Mesenchymal stem cell (in vitro differentiated cells and primary cell): Measurements from ENCODE around the gene PSMF1. TPM values are rescaled to one million over a fixed set of nuclear protein-coding genes. Genes with fewer than 3 reads are reported as not detected.
A peak's percentile ranks its signal among the peaks of the same experiment; 100 is the strongest.

Source experiments
- DNase-seq: peaks from one replicate; pipeline ENCODE4 v3.0.0-alpha.2; 2013
- H2AFZ ChIP-seq: one replicate; pipeline ENCODE4 v1.6.1; 2013; ENCODE audit warnings: low read depth, mild to moderate bottlenecking, control low read depth, inconsistent platforms, low read length, moderate library complexity
- H2AK5ac ChIP-seq: 2 replicates; pipeline ENCODE4 v1.6.1; 2013; ENCODE audit warnings: low read length, moderate library complexity, mild to moderate bottlenecking, inconsistent platforms; ENCODE audit not compliant: severe bottlenecking
- H2BK120ac ChIP-seq: one replicate; pipeline ENCODE4 v1.6.1; 2013; ENCODE audit warnings: low read depth, mild to moderate bottlenecking, inconsistent platforms, low read length, moderate library complexity
- H2BK12ac ChIP-seq, 2 experiments: one replicate each; pipeline ENCODE4 v1.6.1; 2013; ENCODE audit warnings: inconsistent platforms in 2 of 2, low read length in 2 of 2, mild to moderate bottlenecking in 2 of 2, moderate library complexity in 2 of 2, control low read depth in 1 of 2
- H2BK15ac ChIP-seq: one replicate; pipeline ENCODE4 v1.6.1; 2013; ENCODE audit warnings: mild to moderate bottlenecking, low read depth, inconsistent platforms; ENCODE audit not compliant: poor library complexity, severe bottlenecking
- H2BK5ac ChIP-seq: 2 replicates; pipeline ENCODE4 v1.6.1; 2013; ENCODE audit warnings: low read depth, mild to moderate bottlenecking, low read length, control low read depth, inconsistent platforms; ENCODE audit not compliant: poor library complexity, severe bottlenecking
- H3K14ac ChIP-seq, 2 experiments: one replicate each; pipeline ENCODE4 v1.6.1; 2013; ENCODE audit warnings: inconsistent platforms in 2 of 2, low read length in 2 of 2, control low read depth in 1 of 2, mild to moderate bottlenecking in 1 of 2, moderate library complexity in 1 of 2
- H3K18ac ChIP-seq, 2 experiments: one replicate each; pipeline ENCODE4 v1.6.1; 2013; ENCODE audit warnings: inconsistent platforms in 2 of 2, low read length in 2 of 2, control low read depth in 1 of 2, low read depth in 1 of 2, mild to moderate bottlenecking in 1 of 2
- H3K23ac ChIP-seq, 2 experiments: one replicate each; pipeline ENCODE4 v1.6.1; 2013; ENCODE audit warnings: inconsistent platforms in 2 of 2, low read length in 2 of 2, mild to moderate bottlenecking in 2 of 2, moderate library complexity in 2 of 2, control low read depth in 1 of 2
- H3K27ac ChIP-seq: 2 replicates; pipeline ENCODE4 v1.5.1; 2013; ENCODE audit warnings: mild to moderate bottlenecking, moderate library complexity, low read length, control low read depth, inconsistent platforms; ENCODE audit not compliant: poor library complexity, severe bottlenecking
- H3K27me3 ChIP-seq, 2 experiments: 2 replicates each; pipeline versions ENCODE4 v1.6.1 to v1.7.0; 2013; ENCODE audit warnings: low read length in 2 of 2, mild to moderate bottlenecking in 2 of 2, moderate library complexity in 2 of 2, control low read depth in 1 of 2, inconsistent platforms in 1 of 2; ENCODE audit not compliant: control insufficient read depth in 1 of 2, insufficient read depth in 1 of 2
- H3K36me3 ChIP-seq, 2 experiments: 2 replicates each; pipeline versions ENCODE4 v1.6.1 to v1.7.0; 2013; ENCODE audit warnings: low read length in 2 of 2, control low read depth in 1 of 2, inconsistent platforms in 1 of 2, low read depth in 1 of 2, mild to moderate bottlenecking in 1 of 2; ENCODE audit not compliant: insufficient read depth in 2 of 2, control insufficient read depth in 1 of 2
- H3K4ac ChIP-seq, 2 experiments: one replicate each; pipeline ENCODE4 v1.6.1; 2013; ENCODE audit warnings: inconsistent platforms in 2 of 2, low read length in 2 of 2, mild to moderate bottlenecking in 2 of 2, moderate library complexity in 2 of 2, control low read depth in 1 of 2, low read depth in 1 of 2
- H3K4me1 ChIP-seq: 2 replicates; pipeline ENCODE4 v1.6.1; 2013; ENCODE audit warnings: low read depth, low read length, control low read depth; ENCODE audit not compliant: control insufficient read depth, insufficient read depth
- H3K4me2 ChIP-seq: 2 replicates; pipeline ENCODE4 v1.6.1; 2013; ENCODE audit warnings: low read length, mild to moderate bottlenecking, inconsistent platforms; ENCODE audit not compliant: poor library complexity, severe bottlenecking
- H3K4me3 ChIP-seq, 2 experiments: 2 replicates each; pipeline versions ENCODE4 v1.5.1 to v1.7.0; 2013; ENCODE audit warnings: low read length in 2 of 2, mild to moderate bottlenecking in 2 of 2, control low read depth in 1 of 2, low read depth in 1 of 2; ENCODE audit not compliant: insufficient read depth in 1 of 2
- H3K79me1 ChIP-seq: replicated peaks from 2 replicates; pipeline ENCODE4 v1.6.1; 2013; ENCODE audit warnings: mild to moderate bottlenecking, control low read depth, low read length, inconsistent platforms; ENCODE audit not compliant: poor library complexity, severe bottlenecking
- H3K9ac ChIP-seq: 2 replicates; pipeline ENCODE4 v1.7.0; 2013; ENCODE audit warnings: mild to moderate bottlenecking, low read length, moderate library complexity
- H3K9me3 ChIP-seq: 2 replicates; pipeline ENCODE4 v1.7.0; 2013; ENCODE audit warnings: mild to moderate bottlenecking, low read length; ENCODE audit not compliant: control insufficient read depth
- H4K8ac ChIP-seq: one replicate; pipeline ENCODE4 v1.6.1; 2013; ENCODE audit warnings: inconsistent platforms, mild to moderate bottlenecking, low read length, moderate library complexity
- H4K91ac ChIP-seq: one replicate; pipeline ENCODE4 v1.6.1; 2013; ENCODE audit warnings: mild to moderate bottlenecking, low read length, inconsistent platforms
- WGBS: methylation state at CpG from one replicate; pipeline ENCODE4 v1.1.7; 2013; ENCODE audit warnings: mixed read lengths; 5-methylcytosine and 5-hydroxymethylcytosine counted together
- polyA plus RNA-seq, 2 experiments: library from polyadenylated mRNA; stranded (reverse); fragments of 200-250 nt; gene quantifications; one replicate each; pipeline ENCODE4 v1.2.3, GENCODE V29; 2013

The PSMF1 gene, protein sequence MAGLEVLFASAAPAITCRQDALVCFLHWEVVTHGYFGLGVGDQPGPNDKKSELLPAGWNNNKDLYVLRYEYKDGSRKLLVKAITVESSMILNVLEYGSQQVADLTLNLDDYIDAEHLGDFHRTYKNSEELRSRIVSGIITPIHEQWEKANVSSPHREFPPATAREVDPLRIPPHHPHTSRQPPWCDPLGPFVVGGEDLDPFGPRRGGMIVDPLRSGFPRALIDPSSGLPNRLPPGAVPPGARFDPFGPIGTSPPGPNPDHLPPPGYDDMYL
- 105 TPM for polyA plus RNA-seq (2013, experiment 1 of 2)
- 107 TPM for polyA plus RNA-seq (2013, experiment 2 of 2)

DNA sequence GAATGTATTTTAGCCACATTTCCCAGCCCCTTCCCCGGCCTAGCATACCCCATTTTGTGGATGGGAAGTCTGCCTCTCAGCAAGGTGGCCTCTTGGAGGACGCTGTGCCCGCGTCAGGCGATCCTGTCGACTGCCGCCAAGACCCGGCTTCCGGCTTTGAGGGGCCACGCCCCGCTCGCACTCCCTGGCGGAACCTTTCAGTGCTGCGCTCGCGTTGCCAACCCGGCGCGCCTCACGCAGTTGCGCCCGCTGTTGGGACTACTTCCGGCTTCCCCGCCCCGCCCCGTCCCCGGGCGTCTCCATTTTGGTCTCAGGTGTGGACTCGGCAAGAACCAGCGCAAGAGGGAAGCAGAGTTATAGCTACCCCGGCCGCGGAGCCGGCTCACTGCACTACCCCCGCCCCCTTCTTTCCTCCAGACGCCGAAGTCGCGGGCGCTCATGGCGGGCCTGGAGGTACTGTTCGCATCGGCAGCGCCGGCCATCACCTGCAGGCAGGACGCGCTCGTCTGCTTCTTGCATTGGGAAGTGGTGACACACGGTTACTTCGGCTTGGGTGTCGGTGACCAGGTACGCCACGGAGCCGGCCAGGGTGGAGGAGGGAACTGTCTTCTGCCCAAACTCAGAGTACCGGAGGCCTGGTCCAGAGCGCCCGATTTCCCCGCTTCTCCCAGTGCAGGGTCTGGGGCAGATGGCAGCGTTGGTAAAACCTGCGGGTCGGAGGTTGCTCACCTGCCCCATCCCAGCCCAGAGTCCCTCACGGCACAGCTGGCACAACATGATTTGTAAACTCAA lies at the start of gene PSMF1:
TSS of gene PSMF1 (plus strand) at position 267 of the 792 bp plus-strand sequence. CDS start at position 439, 172 bp downstream.
- H2BK12ac ChIP-seq: peak within 1 kb of the TSS in 1 of 2 experiments; percentile 43
- H3K14ac ChIP-seq: peak within 1 kb of the TSS in 1 of 2 experiments; percentile 91
- peak within 1 kb of the TSS; percentile 67 to 86 for H3K18ac ChIP-seq
- no peaks in the 10 kb centered on the region for H3K9me3 ChIP-seq
- H3K4ac ChIP-seq: peak within 1 kb of the TSS; percentile 90 to 98
- H2BK5ac ChIP-seq: no peak within 1 kb of the TSS
- no peaks in the 10 kb centered on the region for H3K27me3 ChIP-seq
- H3K9ac ChIP-seq: peak within 1 kb of the TSS; percentile 95
- H2AK5ac ChIP-seq: peak within 1 kb of the TSS; percentile 72
- H3K79me1 ChIP-seq: peaks cover 18% of the 10 kb centered on the region
- peak within 1 kb of the TSS; percentile 94 for H3K4me2 ChIP-seq
- peak within 1 kb of the TSS; percentile 80 for H4K91ac ChIP-seq
- no peak within 1 kb of the TSS for H2BK15ac ChIP-seq
- H3K36me3 ChIP-seq: peaks cover 0 to 9% of the 10 kb centered on the region in 2 experiments
- peak within 1 kb of the TSS in 1 of 2 experiments; percentile 96 for H3K23ac ChIP-seq
- peak within 1 kb of the TSS; percentile 27 for H3K27ac ChIP-seq
- H3K4me3 ChIP-seq: peak within 1 kb of the TSS; percentile 92 to 100
- H3K4me1 ChIP-seq: peaks cover 12% of the 10 kb centered on the region
- H4K8ac ChIP-seq: peak within 1 kb of the TSS; percentile 92
- DNase-seq: peak; percentile 90
- WGBS: under 1% methylated on average over 59 of the region's 62 CpGs
- H2AFZ ChIP-seq: peak within 1 kb of the TSS; percentile 87
- no peak within 1 kb of the TSS for H2BK120ac ChIP-seq

DNA sequence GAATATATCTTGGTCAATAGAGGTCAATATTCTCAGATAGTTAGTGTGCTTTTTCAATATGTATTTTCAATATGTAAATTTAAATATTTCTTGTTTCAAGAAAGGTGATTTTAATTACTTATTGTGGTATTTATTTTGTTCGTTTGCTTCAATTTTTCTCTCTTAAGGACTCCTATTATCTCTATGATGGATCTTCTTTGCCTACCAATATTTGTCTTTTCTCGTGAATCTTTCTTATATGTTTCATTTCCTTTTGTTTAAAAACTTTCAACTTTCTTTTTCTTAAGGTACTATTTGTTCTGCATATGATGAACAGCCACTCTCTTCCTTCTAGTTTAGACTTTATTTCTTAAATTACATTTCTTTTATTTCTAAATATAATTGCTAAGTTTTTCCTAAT lies 46.1 kb upstream of the PSMF1 start:
- H3K4ac ChIP-seq: no peak overlapping the region
- H3K27ac ChIP-seq: no peak overlapping the region
- H2BK12ac ChIP-seq: no peak overlapping the region
- H2BK15ac ChIP-seq: no peak overlapping the region
- H4K8ac ChIP-seq: no peak overlapping the region
- no CpG with 5 or more reads among the region's 2 CpGs for WGBS
- no peak overlapping the region for H2BK120ac ChIP-seq
- no peaks in the 10 kb centered on the region for H3K36me3 ChIP-seq
- H3K27me3 ChIP-seq: no peaks in the 10 kb centered on the region
- H3K4me1 ChIP-seq: no peaks in the 10 kb centered on the region
- H3K9me3 ChIP-seq: peaks cover 32% of the 10 kb centered on the region
- no peaks in the 10 kb centered on the region for H3K79me1 ChIP-seq
- no peak overlapping the region for H3K9ac ChIP-seq
- H4K91ac ChIP-seq: no peak overlapping the region
- no peak overlapping the region for H3K23ac ChIP-seq
- H3K4me3 ChIP-seq: no peak overlapping the region
- no peak overlapping the region for H2BK5ac ChIP-seq
- no peak overlapping the region for H3K4me2 ChIP-seq
- H2AFZ ChIP-seq: no peak overlapping the region
- no peak overlapping the region for H3K14ac ChIP-seq
- no peak overlapping the region for H3K18ac ChIP-seq
- DNase-seq: no peak
- no peak overlapping the region for H2AK5ac ChIP-seq

DNA sequence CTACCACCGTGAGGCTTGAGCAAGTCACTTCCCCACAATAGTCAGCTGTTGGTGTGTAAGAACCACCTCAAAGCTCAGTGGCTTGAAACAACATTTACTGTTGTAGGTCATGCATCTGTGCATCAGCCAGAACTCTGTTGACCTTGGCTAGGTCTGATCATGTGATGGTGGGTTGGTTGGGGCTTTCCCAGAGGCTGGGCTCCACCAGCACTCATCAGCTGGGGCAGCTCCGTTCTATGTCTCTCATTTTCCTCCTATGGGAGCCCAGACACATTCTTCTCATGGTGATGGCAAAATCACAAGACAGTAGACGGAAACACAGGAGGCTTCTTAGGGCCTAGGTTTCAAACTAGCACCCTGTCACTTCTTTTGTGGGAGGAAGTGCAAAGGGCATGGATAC lies 42.8 kb upstream of the PSMF1 start:
- Histone ChIP-seq H3K9ac (no peak overlapping the region), H2BK120ac (no peak overlapping the region), H2BK12ac (no peak overlapping the region), H3K18ac (no peak overlapping the region), H2BK5ac (no peak overlapping the region), H2AFZ (no peak overlapping the region), H3K4me2 (no peak overlapping the region), H3K14ac (no peak overlapping the region), H3K79me1 (no peaks in the 10 kb centered on the region), H2BK15ac (no peak overlapping the region), H4K91ac (no peak overlapping the region), H3K27ac (no peak overlapping the region), H3K27me3 (no peaks in the 10 kb centered on the region), H3K36me3 (no peaks in the 10 kb centered on the region), H3K4me3 (no peak overlapping the region), H2AK5ac (no peak overlapping the region), H4K8ac (no peak overlapping the region), H3K4me1 (no peaks in the 10 kb centered on the region), H3K23ac (no peak overlapping the region), H3K9me3 (peaks cover 14% of the 10 kb centered on the region), H3K4ac (no peak overlapping the region)
- WGBS: 66% methylated on average over 3 of the region's 3 CpGs
- DNase-seq: no peak

DNA sequence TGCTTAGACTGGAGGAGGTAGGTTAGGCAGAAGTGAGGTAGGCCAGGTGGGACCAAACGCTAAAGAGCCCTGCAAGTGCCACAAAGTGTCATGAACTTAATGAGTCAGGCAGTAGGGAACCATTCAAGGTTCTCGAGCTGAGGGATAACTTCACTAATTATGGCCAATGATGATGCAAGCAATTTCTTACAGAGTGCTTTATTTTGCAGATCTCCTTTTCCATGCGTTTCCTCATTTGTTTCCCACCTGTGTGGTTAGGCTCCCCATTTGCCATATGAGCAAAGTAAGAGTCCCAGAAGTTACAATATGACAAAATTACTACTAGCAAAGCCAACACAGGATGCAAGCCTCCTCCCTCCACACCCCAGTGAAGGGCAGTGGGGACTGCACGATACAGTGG lies 36.5 kb upstream of the PSMF1 start:
- no peak overlapping the region for H4K8ac ChIP-seq
- no peak for DNase-seq
- WGBS: 81% methylated on average over 4 of the region's 4 CpGs

More for the DNA sequence above, 36.5 kb upstream of the PSMF1 start:
- Histone ChIP-seq H3K4me2 (no peak overlapping the region), H3K23ac (no peak overlapping the region), H2BK5ac (no peak overlapping the region), H3K36me3 (no peaks in the 10 kb centered on the region), H3K14ac (no peak overlapping the region), H3K9ac (no peak overlapping the region), H2BK12ac (no peak overlapping the region), H3K27me3 (no peaks in the 10 kb centered on the region), H3K18ac (no peak overlapping the region), H2BK120ac (no peak overlapping the region), H3K4me1 (no peaks in the 10 kb centered on the region), H3K79me1 (no peaks in the 10 kb centered on the region), H4K91ac (no peak overlapping the region), H2AFZ (no peak overlapping the region), H3K4me3 (no peak overlapping the region), H3K9me3 (no peaks in the 10 kb centered on the region), H2BK15ac (no peak overlapping the region), H3K27ac (no peak overlapping the region), H2AK5ac (no peak overlapping the region), H3K4ac (no peak overlapping the region)
